HG03095 (cell line): ENCODE data around the gene PRR4.

Experiments used
- ATAC-seq: cut with Tn5 transposase; IDR thresholded peaks from one replicate; pipeline ENCODE4 v1.9.1; 2021; ENCODE audit warnings: moderate library complexity; ENCODE audit not compliant: unreplicated experiment

Gene PRR4

GRCh38 chr12:10802587-10802986 lies 46.7 kb downstream of the PRR4 start, which contains the start of gene TAS2R7:
TSS of gene TAS2R7 (minus strand) at chr12:10802627. CDS start at chr12:10802570, 57 bp downstream.
- ATAC-seq = no peak

DNA sequence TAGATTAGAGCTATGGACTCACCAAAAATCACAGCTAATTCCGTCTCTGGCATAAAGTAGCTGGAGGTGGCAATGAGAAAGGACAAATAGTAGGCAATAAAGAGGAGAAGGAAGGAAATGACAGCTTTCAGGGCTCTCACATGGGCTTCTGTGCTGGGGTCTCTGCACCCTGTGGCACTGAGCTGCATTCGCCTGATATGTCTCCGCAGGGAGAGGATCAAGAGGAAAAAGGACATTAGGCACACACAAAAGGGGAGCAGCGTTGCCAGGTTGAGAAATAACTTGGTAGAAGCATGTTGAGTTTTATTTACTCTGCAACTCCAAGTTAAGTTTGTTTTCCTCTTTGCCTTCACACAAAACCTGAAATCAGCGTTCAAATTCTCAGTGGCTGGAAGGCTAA lies 47.5 kb downstream of the PRR4 start:
- no peak for ATAC-seq
